ENCODE results near the gene NCAPG2. TPM values are rescaled to one million over a fixed set of nuclear protein-coding genes. Genes with fewer than 3 reads are reported as not detected.

Gene NCAPG2
- total RNA-seq, 2 donors from 2014 or later, result 0.66 to 8.8 TPM

DNA sequence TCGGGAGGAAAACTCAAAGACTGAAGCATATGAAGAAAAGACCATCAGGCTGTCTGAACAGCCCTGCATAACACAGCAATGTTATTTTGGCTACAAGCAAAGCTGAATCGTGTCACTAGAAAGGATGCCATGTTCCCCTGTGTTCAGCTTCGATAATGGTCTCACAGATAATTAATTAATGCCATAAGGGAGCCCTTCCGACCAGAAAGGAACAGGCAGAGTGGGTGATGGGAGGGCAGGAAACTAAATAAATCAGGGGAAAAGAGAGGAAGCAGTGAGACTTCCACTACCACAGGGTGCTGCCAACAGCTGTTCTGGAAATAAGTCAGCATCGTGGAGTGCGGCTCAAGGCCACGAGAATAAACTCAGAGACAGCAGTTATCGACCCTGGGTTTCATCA, 120.2 kb downstream of the NCAPG2 start:
- intact Hi-C loops (cut with DNase I), result no loop called here
- WGBS, 2 donors, result 44 to 47% methylated on average over 8 of the region's 8 CpGs
- Histone ChIP-seq H3K27ac (peak overlapping the region in 3 of 4 donors; percentile 84 to 92 (median 88)), H3K9me3 (no peaks in the 10 kb centered on the region), H3K4me3 (no peak overlapping the region), H3K27me3 (no peaks in the 10 kb centered on the region), H3K4me1 (peaks cover 66% of the 10 kb centered on the region), H3K36me3 (replicated peaks in 1 of 2; ENCODE audit: insufficient read depth in 1 of 2, low read depth in 2 of 2) (no peaks in the 10 kb centered on the region)
- TF ChIP-seq, protein P1, sequence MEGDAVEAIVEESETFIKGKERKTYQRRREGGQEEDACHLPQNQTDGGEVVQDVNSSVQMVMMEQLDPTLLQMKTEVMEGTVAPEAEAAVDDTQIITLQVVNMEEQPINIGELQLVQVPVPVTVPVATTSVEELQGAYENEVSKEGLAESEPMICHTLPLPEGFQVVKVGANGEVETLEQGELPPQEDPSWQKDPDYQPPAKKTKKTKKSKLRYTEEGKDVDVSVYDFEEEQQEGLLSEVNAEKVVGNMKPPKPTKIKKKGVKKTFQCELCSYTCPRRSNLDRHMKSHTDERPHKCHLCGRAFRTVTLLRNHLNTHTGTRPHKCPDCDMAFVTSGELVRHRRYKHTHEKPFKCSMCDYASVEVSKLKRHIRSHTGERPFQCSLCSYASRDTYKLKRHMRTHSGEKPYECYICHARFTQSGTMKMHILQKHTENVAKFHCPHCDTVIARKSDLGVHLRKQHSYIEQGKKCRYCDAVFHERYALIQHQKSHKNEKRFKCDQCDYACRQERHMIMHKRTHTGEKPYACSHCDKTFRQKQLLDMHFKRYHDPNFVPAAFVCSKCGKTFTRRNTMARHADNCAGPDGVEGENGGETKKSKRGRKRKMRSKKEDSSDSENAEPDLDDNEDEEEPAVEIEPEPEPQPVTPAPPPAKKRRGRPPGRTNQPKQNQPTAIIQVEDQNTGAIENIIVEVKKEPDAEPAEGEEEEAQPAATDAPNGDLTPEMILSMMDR (IDR thresholded peaks at IDR 0.05), result no peak
- no peak for TF ChIP-seq POLR2A (IDR thresholded peaks at IDR 0.05)
- no peak for DNase-seq
- ATAC-seq, result no peak

DNA sequence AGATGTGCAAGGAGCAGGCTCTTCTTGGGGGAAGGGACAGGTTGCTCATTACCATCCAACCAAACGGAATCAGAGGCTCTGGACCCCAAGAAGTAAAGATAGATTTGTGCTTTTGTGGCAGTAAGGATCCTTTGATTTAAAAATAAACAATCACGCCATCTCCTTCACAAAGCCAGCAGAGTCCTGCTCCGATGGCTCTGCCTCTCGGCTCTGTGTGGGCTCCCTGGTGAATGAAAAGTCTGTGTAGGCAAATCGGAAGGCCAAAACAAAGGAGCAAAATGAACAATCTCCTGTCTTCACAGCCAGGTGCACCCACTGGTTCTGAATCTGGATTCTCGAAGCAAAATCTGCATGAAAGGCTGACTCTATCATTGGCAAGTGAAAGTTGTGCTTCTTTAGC, 120.8 kb downstream of the NCAPG2 start:
- intact Hi-C loops (cut with DNase I), result no loop called here
- no peak for ATAC-seq
- H3K27ac ChIP-seq, result peak overlapping the region in 3 of 4 donors; percentile 84 to 92 (median 88)
- peaks cover 69% of the 10 kb centered on the region for H3K4me1 ChIP-seq
- whole genome bisulfite sequencing, 2 donors, result 41 to 44% methylated on average over 6 of the region's 6 CpGs
- DNase-seq, result no peak
- no peak for TF ChIP-seq POLR2A (IDR thresholded peaks at IDR 0.05)
- TF ChIP-seq, protein P1 (IDR thresholded peaks at IDR 0.05), result no peak
- no peak overlapping the region for H3K4me3 ChIP-seq
- no peaks in the 10 kb centered on the region for H3K27me3 ChIP-seq
- no peaks in the 10 kb centered on the region for H3K36me3 ChIP-seq (replicated peaks in 1 of 2; ENCODE audit: insufficient read depth in 1 of 2, low read depth in 2 of 2)
- no peaks in the 10 kb centered on the region for H3K9me3 ChIP-seq

DNA sequence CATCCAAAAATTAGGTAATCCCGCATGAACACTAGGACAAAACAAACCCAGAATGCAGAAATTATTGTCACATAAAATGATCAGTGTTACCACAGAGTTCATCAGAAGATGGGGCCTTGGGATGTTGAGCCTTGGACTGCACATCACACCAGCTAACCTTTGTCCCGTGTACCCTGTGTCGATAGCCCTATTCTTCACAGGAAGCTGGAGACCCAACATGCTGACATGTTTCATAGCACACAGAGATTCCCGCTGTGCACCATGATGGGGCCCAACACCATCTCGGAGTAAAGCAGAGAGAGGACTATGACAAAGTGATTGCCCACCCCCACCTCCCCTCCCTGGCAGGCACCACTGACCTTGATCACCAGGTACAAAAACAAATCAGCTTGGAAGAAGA, 121.5 kb downstream of the NCAPG2 start:
- Histone ChIP-seq H3K4me3 (no peak overlapping the region), H3K27ac (peak overlapping the region; percentile 14 to 92 (median 86)), H3K9me3 (no peaks in the 10 kb centered on the region), H3K36me3 (replicated peaks in 1 of 2; ENCODE audit: insufficient read depth in 1 of 2, low read depth in 2 of 2) (no peaks in the 10 kb centered on the region), H3K4me1 (peaks cover 66% of the 10 kb centered on the region), H3K27me3 (no peaks in the 10 kb centered on the region)
- no peak for ATAC-seq
- 34 to 47% methylated on average over 5 of the region's 5 CpGs for WGBS, 2 donors
- TF ChIP-seq POLR2A (IDR thresholded peaks at IDR 0.05), result no peak
- TF ChIP-seq, protein P1 (IDR thresholded peaks at IDR 0.05), result no peak
- peak in 1 of 4 donors; percentile 22 for DNase-seq
- intact Hi-C loops (cut with DNase I), result no loop called here

DNA sequence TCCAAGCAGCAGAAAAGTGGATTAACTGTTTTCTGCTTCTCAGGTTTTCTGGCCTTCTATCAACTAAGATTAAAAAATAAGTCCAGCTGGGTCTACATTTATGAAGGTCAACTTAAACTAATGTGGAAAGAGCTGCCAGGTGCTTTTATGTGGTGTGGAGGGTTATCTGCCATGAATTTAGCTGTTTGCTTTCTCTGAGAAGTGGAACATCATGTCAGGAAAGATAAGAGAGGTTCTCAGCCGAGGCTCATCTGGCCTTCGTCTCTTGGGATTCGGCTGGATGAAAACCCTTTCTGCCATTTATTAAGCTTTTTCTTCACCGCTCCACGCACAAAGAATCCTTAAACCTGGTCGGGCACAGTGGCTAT, 122.5 kb downstream of the NCAPG2 start:
- WGBS, 2 donors, result 29 to 33% methylated on average over 6 of the region's 6 CpGs
- no peaks in the 10 kb centered on the region for H3K9me3 ChIP-seq
- H3K36me3 ChIP-seq (replicated peaks in 1 of 2; ENCODE audit: insufficient read depth in 1 of 2, low read depth in 2 of 2), result no peaks in the 10 kb centered on the region
- peak overlapping the region; percentile 78 to 92 (median 86) for H3K27ac ChIP-seq
- intact Hi-C loops (cut with DNase I), result no loop called here
- TF ChIP-seq, protein P1 (IDR thresholded peaks at IDR 0.05), result no peak
- TF ChIP-seq POLR2A (IDR thresholded peaks at IDR 0.05), result no peak
- H3K4me3 ChIP-seq, result no peak overlapping the region
- peak; percentile 50 to 84 (median 56) for DNase-seq
- no peak for ATAC-seq
- H3K4me1 ChIP-seq, result peaks cover 64% of the 10 kb centered on the region
- H3K27me3 ChIP-seq, result no peaks in the 10 kb centered on the region

DNA sequence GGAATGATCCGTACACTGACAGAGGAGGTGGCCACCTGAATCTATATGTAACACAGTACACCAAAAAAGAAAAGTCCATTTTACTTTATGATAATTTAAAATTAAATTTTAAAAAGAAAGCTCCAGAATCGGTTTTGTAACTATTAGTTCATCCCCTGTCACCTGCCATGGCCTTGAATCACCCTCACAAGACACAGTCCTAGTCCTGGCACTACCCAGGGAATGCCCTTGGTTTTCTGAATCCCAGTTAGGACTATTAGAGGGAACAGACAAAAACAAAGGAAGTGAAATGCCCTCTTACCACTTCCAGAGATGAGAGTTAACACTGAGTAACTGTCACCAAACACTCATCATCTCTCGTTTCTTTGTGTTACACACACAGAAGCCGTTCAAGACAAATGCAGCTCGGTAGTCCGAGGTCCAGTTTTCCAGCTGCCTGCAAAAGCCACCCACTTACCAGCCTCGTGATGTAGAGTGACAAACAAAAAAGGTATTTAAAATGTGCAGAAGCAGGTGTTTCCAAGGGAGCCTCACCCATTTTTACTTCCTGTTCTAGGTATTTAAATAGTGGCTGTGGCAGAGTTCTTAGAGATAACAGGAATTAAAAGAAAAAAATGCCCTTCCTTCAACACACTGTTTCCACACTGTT, 123.0 kb downstream of the NCAPG2 start:
- H3K4me3 ChIP-seq, result no peak overlapping the region
- no peaks in the 10 kb centered on the region for H3K9me3 ChIP-seq
- TF ChIP-seq POLR2A (IDR thresholded peaks at IDR 0.05), result peak in 2 of 3 donors; percentile 47 to 48
- TF ChIP-seq, protein P1 (IDR thresholded peaks at IDR 0.05), result no peak
- peak; percentile 88 for ATAC-seq
- DNase-seq, result peak; percentile 58 to 82 (median 72)
- WGBS, 2 donors, result 16 to 27% methylated on average over 7 of the region's 7 CpGs
- H3K36me3 ChIP-seq (replicated peaks in 1 of 2; ENCODE audit: insufficient read depth in 1 of 2, low read depth in 2 of 2), result no peaks in the 10 kb centered on the region
- peaks cover 61% of the 10 kb centered on the region for H3K4me1 ChIP-seq
- peak overlapping the region; percentile 78 to 92 (median 86) for H3K27ac ChIP-seq
- no peaks in the 10 kb centered on the region for H3K27me3 ChIP-seq
- intact Hi-C loops (cut with DNase I), result no loop called here

All from body of pancreas (tissue), 4 donors.